Progenitor cell of endocrine pancreas (in vitro differentiated cells): Measurements from ENCODE around the gene CLDN1. TPM values are rescaled to one million over a fixed set of nuclear protein-coding genes. Genes with fewer than 3 reads are reported as not detected.

Source experiments
- DNase-seq: peaks from one replicate; pipeline ENCODE4 v3.0.0; 2021; ENCODE audit warnings: low spot score; ENCODE audit not compliant: unreplicated experiment
- H3K27ac Mint-ChIP-seq: 2 replicates; pipeline ENCODE4 v1.8.0; 2021; ENCODE audit warnings: mild to moderate bottlenecking, moderate library complexity, mixed read lengths
- H3K27me3 Mint-ChIP-seq: 2 replicates; pipeline ENCODE4 v1.8.0; 2021; ENCODE audit warnings: mixed read lengths
- H3K36me3 Mint-ChIP-seq: 2 replicates; pipeline ENCODE4 v1.8.0; 2022; ENCODE audit warnings: mixed read lengths; ENCODE audit not compliant: insufficient read depth
- H3K4me1 Mint-ChIP-seq: 2 replicates; pipeline ENCODE4 v1.8.0; 2021; ENCODE audit warnings: low read depth, mixed read lengths
- H3K4me3 Mint-ChIP-seq: 2 replicates; pipeline ENCODE4 v1.8.0; 2021; ENCODE audit warnings: low read depth, mild to moderate bottlenecking, moderate library complexity, mixed read lengths
- H3K9me3 Mint-ChIP-seq: 2 replicates; pipeline ENCODE4 v1.8.0; 2021; ENCODE audit warnings: low read depth, mixed read lengths
- total RNA-seq: library from RNA; stranded (reverse); gene quantifications from 2 replicates; pipeline ENCODE4 v1.2.1, GENCODE V29; 2021
- TF ChIP-seq, protein P1 (sequence below): fragments of 200-600 bp; sonication (generic); IDR thresholded peaks from one replicate; pipeline ENCODE4 v1.5.0; 2021; ENCODE audit warnings: antibody characterized with exemption, mild to moderate bottlenecking; ENCODE audit not compliant: unreplicated experiment

Gene CLDN1
- total RNA-seq, 1 donor from 2014 or later, result 38.0 TPM

DNA sequence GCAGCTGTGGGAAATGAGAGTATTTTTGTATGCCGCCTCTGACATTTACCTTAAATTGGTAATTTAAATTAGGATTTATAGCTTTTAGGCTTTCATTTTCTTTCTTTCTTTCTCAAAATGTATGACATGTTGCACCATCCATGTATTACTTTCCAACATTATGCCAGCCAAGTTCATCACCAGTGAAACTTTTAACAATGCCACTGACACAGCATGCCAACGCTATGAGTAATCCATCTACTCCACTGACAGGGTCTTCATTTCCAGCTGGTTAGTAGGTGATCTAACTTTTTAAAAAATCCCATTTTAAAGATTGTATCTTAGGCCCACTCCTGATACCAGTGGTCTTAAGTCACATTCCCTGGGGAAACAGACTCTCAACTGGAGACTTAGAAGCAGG is 43.9 kb upstream of the CLDN1 start:
- H3K4me1 Mint-ChIP-seq, result peaks cover 2% of the 10 kb centered on the region
- peaks cover 5% of the 10 kb centered on the region for H3K9me3 Mint-ChIP-seq
- TF ChIP-seq, protein P1, sequence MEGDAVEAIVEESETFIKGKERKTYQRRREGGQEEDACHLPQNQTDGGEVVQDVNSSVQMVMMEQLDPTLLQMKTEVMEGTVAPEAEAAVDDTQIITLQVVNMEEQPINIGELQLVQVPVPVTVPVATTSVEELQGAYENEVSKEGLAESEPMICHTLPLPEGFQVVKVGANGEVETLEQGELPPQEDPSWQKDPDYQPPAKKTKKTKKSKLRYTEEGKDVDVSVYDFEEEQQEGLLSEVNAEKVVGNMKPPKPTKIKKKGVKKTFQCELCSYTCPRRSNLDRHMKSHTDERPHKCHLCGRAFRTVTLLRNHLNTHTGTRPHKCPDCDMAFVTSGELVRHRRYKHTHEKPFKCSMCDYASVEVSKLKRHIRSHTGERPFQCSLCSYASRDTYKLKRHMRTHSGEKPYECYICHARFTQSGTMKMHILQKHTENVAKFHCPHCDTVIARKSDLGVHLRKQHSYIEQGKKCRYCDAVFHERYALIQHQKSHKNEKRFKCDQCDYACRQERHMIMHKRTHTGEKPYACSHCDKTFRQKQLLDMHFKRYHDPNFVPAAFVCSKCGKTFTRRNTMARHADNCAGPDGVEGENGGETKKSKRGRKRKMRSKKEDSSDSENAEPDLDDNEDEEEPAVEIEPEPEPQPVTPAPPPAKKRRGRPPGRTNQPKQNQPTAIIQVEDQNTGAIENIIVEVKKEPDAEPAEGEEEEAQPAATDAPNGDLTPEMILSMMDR, result no peak

DNA sequence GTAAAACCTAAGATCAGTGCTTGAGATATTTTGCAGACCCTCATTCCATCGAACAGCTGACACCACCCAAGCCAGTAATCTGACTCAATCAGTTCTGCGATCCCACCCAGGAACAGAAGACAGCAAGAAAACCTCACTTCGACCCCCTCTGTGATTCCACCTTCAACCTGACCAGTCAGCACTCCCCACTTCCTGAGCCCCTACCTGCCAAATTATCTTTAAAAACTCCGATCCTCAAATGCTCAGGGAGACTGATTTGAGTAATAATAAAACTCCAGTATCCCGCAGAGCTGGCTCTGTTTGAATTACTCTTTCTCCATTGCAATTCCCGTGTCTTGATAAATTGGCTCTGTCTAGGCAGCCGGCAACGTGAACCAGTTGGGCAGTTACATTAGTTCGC is 40.0 kb upstream of the CLDN1 start:
- H3K9me3 Mint-ChIP-seq, result peaks cover 5% of the 10 kb centered on the region
- H3K27ac Mint-ChIP-seq, result no peak overlapping the region

More for the DNA sequence above, 43.9 kb upstream of the CLDN1 start:
- Mint-ChIP-seq H3K27ac (no peak overlapping the region), H3K4me3 (no peak overlapping the region), H3K36me3 (peaks cover 2% of the 10 kb centered on the region), H3K27me3 (no peaks in the 10 kb centered on the region)
- no peak for DNase-seq

DNA sequence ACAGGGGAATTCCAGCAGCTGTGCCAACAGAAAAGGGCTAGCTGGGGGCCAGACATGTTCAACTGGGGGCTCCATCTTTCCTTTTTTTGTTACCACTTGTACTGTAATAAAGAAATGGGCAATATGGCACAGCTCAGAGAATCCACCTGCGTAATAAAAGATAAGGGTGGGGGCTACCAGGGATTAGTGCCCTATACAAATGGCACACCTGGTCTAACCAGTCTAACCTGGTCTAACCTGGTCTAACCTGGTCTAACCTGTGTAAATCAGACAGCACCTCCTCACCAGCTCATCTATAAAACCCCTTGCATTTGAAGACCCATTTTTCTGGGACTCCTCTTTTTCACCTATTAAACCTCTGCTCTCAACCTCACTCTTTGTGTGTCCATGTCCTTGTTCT is 39.5 kb upstream of the CLDN1 start:
- no peaks in the 10 kb centered on the region for H3K27me3 Mint-ChIP-seq
- no peak overlapping the region for H3K27ac Mint-ChIP-seq

More for the DNA sequence above, 40.0 kb upstream of the CLDN1 start:
- H3K4me1 Mint-ChIP-seq, result peaks cover 2% of the 10 kb centered on the region
- no peaks in the 10 kb centered on the region for H3K27me3 Mint-ChIP-seq
- no peak for DNase-seq
- no peak overlapping the region for H3K4me3 Mint-ChIP-seq
- TF ChIP-seq, protein P1, result no peak
- H3K36me3 Mint-ChIP-seq, result peaks cover 2% of the 10 kb centered on the region

DNA sequence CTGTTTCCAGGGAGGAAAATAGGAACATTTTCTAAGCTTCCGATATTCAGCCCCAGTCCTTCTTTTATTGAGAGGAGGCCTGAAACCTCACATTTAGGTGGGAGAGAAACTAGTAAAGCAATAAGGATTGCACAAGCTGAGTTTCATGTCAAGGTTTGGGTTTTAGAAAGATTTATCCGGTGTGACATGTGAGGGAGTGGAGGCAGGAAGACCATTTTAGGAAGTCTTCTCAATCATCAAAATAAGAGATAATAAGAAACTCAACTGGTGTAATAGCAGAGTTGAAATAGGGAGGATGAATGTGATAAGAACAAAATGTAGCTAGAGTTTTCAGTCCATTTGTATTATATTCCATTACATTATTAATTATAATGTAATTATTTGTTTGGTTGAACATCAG is 38.0 kb upstream of the CLDN1 start:
- no peak for DNase-seq
- Mint-ChIP-seq H3K4me3 (no peak overlapping the region), H3K27me3 (no peaks in the 10 kb centered on the region), H3K4me1 (peaks cover 2% of the 10 kb centered on the region), H3K36me3 (peaks cover 2% of the 10 kb centered on the region), H3K9me3 (peaks cover 5% of the 10 kb centered on the region), H3K27ac (no peak overlapping the region)
- TF ChIP-seq, protein P1, result no peak

More for the DNA sequence above, 39.5 kb upstream of the CLDN1 start:
- peaks cover 2% of the 10 kb centered on the region for H3K36me3 Mint-ChIP-seq
- H3K9me3 Mint-ChIP-seq, result peaks cover 5% of the 10 kb centered on the region
- DNase-seq, result no peak
- TF ChIP-seq, protein P1, result no peak
- H3K4me3 Mint-ChIP-seq, result no peak overlapping the region
- peaks cover 2% of the 10 kb centered on the region for H3K4me1 Mint-ChIP-seq

DNA sequence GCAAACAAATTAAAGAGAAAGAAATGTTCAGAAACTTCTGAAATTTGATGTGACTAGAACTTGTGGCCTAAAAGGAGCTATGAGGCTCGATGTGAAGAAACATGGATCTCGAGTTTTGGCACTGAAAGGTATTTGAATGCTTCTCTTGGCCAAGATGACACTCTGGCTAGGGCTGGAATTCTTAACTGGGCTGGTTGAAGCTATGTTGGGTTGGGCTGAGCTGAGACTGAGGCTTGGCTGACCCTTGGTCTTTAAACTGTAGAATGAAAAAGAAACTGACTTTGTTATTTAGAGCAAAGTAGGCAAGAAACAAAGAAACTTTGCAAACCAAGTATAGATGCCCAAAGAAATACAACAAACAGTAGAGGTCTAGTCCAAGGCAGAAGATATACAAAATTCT is 37.6 kb upstream of the CLDN1 start:
- Mint-ChIP-seq H3K36me3 (peaks cover 2% of the 10 kb centered on the region), H3K27ac (no peak overlapping the region), H3K4me3 (no peak overlapping the region), H3K9me3 (peaks cover 5% of the 10 kb centered on the region), H3K27me3 (no peaks in the 10 kb centered on the region), H3K4me1 (peaks cover 2% of the 10 kb centered on the region)
- TF ChIP-seq, protein P1, result no peak
- no peak for DNase-seq
